D721Med (cell line): ENCODE measurements around the gene PIK3R6.

ENCODE experiments used
- DNase-seq: peaks from one replicate; pipeline ENCODE4 v3.0.0; 2011; ENCODE audit warnings: low spot score; ENCODE audit not compliant: insufficient read length
- FAIRE-seq: peaks from 2 replicates; lab custom pipeline; 2011; peaks lifted over from hg19 to GRCh38; lab: Jason Lieb, UNC
- TF ChIP-seq, protein P1 (sequence below): IDR thresholded peaks from 2 replicates; pipeline ENCODE4 v1.5.1; 2012; ENCODE audit warnings: mild to moderate bottlenecking, control low read depth; ENCODE audit not compliant: insufficient read depth; ENCODE audit errors: missing control alignments

Gene PIK3R6

DNA sequence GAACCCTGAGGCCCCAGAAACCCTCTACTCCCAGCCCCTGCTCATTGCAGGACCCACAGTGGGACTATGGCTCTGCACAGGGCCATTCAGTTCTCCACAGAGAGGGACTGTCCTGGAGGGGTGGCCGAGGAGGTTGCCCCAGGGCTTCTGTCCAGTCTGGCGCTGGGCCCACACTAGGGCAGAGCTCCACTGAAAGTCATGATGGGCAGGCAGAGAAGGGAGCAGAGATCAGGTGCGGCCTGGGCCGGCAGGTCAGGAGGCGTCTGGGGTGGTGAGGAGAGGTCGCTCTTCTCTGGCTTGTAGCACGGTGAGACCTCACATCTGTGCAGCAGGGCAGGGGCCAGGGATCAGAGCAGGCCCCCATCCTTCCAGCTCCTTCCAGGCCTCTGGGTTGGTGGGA is 13.0 kb upstream of the PIK3R6 start:
- FAIRE-seq (no peak), DNase-seq (no peak)
- TF ChIP-seq, protein P1, sequence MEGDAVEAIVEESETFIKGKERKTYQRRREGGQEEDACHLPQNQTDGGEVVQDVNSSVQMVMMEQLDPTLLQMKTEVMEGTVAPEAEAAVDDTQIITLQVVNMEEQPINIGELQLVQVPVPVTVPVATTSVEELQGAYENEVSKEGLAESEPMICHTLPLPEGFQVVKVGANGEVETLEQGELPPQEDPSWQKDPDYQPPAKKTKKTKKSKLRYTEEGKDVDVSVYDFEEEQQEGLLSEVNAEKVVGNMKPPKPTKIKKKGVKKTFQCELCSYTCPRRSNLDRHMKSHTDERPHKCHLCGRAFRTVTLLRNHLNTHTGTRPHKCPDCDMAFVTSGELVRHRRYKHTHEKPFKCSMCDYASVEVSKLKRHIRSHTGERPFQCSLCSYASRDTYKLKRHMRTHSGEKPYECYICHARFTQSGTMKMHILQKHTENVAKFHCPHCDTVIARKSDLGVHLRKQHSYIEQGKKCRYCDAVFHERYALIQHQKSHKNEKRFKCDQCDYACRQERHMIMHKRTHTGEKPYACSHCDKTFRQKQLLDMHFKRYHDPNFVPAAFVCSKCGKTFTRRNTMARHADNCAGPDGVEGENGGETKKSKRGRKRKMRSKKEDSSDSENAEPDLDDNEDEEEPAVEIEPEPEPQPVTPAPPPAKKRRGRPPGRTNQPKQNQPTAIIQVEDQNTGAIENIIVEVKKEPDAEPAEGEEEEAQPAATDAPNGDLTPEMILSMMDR = no peak

DNA sequence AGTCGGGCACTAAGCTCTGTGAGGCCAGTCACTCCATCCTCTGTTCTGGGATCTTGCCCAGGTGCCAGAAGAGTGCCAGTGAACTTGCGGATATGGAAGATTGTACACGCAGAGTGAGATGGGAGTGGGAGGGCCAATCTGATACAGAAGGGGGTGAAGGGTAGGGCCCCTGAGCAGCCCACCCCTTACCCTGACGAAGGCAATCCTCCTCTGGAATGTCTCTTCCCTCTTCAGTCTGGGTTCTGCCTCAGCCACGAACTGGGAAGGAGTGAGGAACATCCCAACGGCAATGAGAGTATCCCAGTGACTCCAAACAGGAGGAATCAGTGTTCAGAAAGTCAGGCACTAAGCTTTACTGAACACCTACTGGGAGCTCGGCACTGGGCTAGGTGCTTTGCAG is 11.9 kb upstream of the PIK3R6 start:
- no peak for FAIRE-seq
- no peak for DNase-seq
- TF ChIP-seq, protein P1 = no peak

DNA sequence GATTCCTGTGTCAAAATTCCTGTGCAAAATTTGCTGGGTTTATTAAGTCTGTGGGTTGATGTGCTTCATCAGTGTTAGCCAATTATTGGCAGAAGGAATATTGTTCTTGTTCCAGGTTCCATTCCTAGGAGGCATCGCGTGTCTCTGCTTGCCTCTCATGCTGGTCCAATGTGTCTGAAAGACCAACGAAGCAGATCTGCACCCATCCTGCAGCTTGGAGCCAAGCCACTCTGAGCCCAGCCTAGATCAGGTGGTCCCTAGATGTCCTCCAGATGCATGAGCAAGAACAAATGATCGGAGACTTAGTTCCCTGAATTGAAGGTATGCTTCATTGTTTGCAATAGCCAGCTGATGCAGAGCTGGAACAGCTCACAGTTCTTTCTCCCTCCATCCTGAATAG is 10.5 kb upstream of the PIK3R6 start:
- FAIRE-seq (no peak), DNase-seq (no peak)
- TF ChIP-seq, protein P1 = no peak

DNA sequence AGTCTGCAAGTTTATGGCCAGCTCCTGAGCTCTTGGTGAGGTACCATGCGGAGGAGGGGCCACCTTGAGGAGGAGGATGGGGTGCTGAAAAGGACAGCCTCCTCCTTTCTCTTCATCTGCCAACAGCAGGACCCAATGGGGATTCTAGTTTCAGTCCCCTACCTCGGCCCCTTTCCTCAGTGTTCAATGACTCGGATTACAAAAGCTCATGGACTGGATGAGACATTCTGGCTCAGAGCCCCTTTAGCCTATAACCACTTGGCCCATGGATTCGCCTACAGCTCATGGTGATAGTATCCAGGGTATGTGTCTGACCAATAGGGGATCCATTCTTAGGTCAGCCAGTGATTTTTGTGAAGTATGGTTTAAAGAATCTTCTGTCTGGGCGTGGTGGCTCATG is 8.5 kb upstream of the PIK3R6 start:
- FAIRE-seq = no peak
- TF ChIP-seq, protein P1 = no peak

DNA sequence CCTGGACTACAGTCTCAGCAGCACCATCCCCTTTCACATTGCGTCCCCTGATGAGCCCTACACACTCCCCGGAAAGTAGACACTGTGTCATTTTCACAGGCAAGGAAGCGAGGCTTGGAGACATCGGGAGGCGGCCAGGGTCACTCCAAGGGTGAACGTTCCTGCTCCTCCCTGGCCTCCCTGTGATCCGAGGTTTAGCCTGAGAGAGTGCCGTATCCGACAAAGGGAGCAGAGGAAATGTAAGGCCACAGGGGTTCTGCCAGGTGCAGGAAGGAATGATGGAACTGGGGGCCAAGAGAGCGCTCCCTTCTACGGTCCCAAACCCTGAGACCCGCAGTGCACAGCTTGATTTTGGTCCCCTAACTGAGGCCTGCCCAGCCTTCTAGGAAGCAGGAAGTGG is 8.0 kb upstream of the PIK3R6 start:
- FAIRE-seq = no peak
- TF ChIP-seq, protein P1 = no peak
- no peak for DNase-seq

More for the DNA sequence above, 8.5 kb upstream of the PIK3R6 start:
- DNase-seq = no peak

DNA sequence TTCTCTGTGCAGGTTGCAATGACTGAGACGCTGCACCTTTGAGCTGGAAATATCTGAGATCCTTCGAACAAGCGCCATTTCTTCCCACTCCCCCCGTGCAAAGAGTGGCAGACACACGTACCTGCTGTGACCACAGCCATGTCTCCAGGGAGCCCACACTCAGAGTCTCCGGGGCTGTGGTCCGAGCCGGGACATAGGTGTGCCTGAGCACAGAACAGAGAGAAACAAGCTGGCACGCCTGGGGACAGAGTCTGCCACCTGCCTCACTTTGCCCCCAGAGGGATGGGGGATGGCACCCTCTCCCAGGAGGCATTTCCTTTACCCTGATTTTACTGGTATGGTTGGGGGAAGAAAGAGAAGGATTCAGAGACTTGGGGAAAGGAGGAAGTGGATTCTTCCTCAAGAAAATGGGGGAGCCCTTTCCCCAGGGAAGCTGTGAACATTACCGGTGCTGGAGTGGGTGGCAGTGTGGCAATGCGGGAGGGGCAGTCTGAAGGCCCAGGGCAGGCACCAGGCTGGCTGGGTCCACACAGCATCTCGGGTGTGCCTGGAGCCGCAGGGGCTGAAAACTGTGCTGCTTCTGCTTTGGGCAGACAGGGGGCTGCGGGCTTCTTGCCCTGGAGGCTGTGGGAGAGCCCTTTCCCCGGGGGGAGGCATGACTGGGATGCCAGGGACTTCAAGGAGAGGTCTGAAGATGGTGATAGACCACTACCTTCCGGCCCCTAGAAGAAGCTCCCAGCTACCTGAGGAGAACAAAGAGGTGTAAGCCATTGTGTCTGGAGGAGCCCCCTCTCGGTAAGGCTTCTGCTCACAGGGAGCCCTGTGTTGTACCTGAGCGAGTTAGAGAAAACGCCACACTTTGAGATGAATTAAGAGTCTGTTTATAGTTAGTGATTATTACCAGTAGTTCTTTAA is 6.6 kb upstream of the PIK3R6 start:
- FAIRE-seq (no peak), DNase-seq (no peak)
- TF ChIP-seq, protein P1 = no peak
